Measurements from ENCODE around the gene TMC1.

TMC1 gene

DNA sequence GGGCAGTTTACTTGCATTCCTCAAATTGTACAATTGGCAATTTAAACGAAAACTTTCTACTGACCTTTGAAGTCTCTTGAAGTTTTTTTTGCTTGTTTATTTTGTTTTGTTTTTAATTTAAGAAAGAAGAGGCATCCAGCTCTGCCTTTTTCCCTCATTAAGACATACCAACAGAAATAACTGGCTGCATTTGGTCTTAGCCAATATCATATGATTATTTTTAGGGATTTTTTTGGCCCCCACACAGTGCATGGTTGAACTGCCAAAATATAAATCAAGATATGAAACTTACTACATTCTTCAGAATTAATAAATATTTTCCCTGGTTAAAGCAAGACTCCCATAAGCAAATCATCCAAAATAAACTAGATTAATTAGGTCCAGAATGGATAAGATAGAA is 352.0 kb downstream of the TMC1 start (continued):
- TF ChIP-seq, protein P1, sequence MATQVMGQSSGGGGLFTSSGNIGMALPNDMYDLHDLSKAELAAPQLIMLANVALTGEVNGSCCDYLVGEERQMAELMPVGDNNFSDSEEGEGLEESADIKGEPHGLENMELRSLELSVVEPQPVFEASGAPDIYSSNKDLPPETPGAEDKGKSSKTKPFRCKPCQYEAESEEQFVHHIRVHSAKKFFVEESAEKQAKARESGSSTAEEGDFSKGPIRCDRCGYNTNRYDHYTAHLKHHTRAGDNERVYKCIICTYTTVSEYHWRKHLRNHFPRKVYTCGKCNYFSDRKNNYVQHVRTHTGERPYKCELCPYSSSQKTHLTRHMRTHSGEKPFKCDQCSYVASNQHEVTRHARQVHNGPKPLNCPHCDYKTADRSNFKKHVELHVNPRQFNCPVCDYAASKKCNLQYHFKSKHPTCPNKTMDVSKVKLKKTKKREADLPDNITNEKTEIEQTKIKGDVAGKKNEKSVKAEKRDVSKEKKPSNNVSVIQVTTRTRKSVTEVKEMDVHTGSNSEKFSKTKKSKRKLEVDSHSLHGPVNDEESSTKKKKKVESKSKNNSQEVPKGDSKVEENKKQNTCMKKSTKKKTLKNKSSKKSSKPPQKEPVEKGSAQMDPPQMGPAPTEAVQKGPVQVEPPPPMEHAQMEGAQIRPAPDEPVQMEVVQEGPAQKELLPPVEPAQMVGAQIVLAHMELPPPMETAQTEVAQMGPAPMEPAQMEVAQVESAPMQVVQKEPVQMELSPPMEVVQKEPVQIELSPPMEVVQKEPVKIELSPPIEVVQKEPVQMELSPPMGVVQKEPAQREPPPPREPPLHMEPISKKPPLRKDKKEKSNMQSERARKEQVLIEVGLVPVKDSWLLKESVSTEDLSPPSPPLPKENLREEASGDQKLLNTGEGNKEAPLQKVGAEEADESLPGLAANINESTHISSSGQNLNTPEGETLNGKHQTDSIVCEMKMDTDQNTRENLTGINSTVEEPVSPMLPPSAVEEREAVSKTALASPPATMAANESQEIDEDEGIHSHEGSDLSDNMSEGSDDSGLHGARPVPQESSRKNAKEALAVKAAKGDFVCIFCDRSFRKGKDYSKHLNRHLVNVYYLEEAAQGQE (tag by site-specific recombination; IDR thresholded peaks at IDR 0.05): no peak
- no peak for TF ChIP-seq GLIS2 (tag by site-specific recombination; IDR thresholded peaks at IDR 0.05)

DNA sequence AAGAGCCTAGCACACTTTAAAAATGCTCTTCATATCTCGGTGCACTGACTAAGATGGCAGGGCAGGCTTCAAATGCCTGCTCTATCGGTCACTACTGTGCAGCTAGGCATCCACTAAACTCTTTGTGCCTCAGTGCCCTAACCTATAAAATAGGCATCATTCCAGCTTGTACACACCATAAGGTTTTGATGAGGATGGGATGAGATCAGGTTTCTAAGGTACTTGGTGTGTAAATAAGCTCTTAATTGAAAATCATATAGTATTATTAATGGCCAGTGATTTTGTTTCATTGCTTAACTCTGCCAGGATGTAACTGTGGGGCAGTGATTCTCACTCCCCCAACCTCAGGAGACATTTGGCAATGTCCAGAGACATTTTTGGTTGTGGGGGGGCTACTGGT is 352.9 kb downstream of the TMC1 start:
- TF ChIP-seq, protein P2, sequence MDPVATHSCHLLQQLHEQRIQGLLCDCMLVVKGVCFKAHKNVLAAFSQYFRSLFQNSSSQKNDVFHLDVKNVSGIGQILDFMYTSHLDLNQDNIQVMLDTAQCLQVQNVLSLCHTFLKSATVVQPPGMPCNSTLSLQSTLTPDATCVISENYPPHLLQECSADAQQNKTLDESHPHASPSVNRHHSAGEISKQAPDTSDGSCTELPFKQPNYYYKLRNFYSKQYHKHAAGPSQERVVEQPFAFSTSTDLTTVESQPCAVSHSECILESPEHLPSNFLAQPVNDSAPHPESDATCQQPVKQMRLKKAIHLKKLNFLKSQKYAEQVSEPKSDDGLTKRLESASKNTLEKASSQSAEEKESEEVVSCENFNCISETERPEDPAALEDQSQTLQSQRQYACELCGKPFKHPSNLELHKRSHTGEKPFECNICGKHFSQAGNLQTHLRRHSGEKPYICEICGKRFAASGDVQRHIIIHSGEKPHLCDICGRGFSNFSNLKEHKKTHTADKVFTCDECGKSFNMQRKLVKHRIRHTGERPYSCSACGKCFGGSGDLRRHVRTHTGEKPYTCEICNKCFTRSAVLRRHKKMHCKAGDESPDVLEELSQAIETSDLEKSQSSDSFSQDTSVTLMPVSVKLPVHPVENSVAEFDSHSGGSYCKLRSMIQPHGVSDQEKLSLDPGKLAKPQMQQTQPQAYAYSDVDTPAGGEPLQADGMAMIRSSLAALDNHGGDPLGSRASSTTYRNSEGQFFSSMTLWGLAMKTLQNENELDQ (tag by site-specific recombination; IDR thresholded peaks at IDR 0.05; ENCODE audit: low read depth): no peak
- no peak for TF ChIP-seq ZNF76 (tag by site-specific recombination; IDR thresholded peaks at IDR 0.05; ENCODE audit: borderline replicate concordance, low read depth)
- no peak for TF ChIP-seq ZNF473 (tag by site-specific recombination; IDR thresholded peaks at IDR 0.05)
- TF ChIP-seq ZNF302 (tag by site-specific recombination; IDR thresholded peaks at IDR 0.05; ENCODE audit: low read depth): no peak
- TF ChIP-seq, protein P3, sequence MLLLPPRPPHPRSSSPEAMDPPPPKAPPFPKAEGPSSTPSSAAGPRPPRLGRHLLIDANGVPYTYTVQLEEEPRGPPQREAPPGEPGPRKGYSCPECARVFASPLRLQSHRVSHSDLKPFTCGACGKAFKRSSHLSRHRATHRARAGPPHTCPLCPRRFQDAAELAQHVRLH (tag by site-specific recombination; IDR thresholded peaks at IDR 0.05): no peak
- no peak for TF ChIP-seq ZNF830 (tag by site-specific recombination; IDR thresholded peaks at IDR 0.05; ENCODE audit: low read depth)
- TF ChIP-seq, protein P4, sequence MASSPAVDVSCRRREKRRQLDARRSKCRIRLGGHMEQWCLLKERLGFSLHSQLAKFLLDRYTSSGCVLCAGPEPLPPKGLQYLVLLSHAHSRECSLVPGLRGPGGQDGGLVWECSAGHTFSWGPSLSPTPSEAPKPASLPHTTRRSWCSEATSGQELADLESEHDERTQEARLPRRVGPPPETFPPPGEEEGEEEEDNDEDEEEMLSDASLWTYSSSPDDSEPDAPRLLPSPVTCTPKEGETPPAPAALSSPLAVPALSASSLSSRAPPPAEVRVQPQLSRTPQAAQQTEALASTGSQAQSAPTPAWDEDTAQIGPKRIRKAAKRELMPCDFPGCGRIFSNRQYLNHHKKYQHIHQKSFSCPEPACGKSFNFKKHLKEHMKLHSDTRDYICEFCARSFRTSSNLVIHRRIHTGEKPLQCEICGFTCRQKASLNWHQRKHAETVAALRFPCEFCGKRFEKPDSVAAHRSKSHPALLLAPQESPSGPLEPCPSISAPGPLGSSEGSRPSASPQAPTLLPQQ (tag by site-specific recombination; IDR thresholded peaks at IDR 0.05): no peak
- TF ChIP-seq ZNF214 (tag by site-specific recombination; IDR thresholded peaks at IDR 0.05; ENCODE audit: borderline replicate concordance): no peak
- no peak for TF ChIP-seq ZNF292 (tag by site-specific recombination; IDR thresholded peaks at IDR 0.05; ENCODE audit: borderline replicate concordance, low read depth)
- H3K4me3 ChIP-seq (ENCODE audit: low read depth, low read length): no peak overlapping the region
- CTCF ChIA-PET: interaction anchor here (0.6 to 3.9 kb wide), 2 partner anchors 148 to 493 kb away, joined by 3 to 38 read pairs; no protein-coding TSS in a partner anchor
- POLR2A ChIA-PET: no interaction called here
- no peaks in the 10 kb centered on the region for H3K9me3 ChIP-seq (ENCODE audit: control insufficient read depth, insufficient read depth, low read depth, low read length)
- no peaks in the 10 kb centered on the region for H3K36me3 ChIP-seq (ENCODE audit: control insufficient read depth in 2 of 2, insufficient read depth in 1 of 2, low read length in 2 of 2)
- H3K27ac ChIP-seq (ENCODE audit: extremely low read depth, low read depth, low read length): no peak overlapping the region
- H3K4me1 ChIP-seq (ENCODE audit: control insufficient read depth, insufficient read depth, low read length): no peaks in the 10 kb centered on the region

DNA sequence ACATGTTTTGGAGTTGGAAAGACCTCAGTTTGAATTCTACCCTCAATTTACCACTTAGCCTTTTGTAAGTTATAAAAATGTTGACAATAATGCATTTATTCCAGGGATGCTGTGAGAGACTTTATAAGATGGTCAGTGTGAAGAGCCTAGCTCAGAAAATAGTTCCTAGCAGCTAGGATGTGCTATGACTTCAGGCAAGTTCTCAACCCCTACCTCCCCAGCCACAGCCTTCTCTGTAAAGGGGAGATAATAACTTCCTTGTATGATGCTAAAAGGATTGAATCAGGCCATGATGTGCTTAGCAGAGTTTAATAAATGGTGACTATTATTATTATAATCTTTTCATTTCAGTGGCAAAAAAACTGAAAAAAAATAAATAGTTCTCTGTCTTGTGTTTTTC is 353.8 kb downstream of the TMC1 start:
- Histone ChIP-seq H3K9me3 (ENCODE audit: control insufficient read depth, insufficient read depth, low read depth, low read length) (no peaks in the 10 kb centered on the region), H3K27ac (ENCODE audit: extremely low read depth, low read depth, low read length) (no peak overlapping the region), H3K4me3 (ENCODE audit: low read depth, low read length) (no peak overlapping the region), H3K4me1 (ENCODE audit: control insufficient read depth, insufficient read depth, low read length) (no peaks in the 10 kb centered on the region), H3K36me3 (ENCODE audit: control insufficient read depth in 2 of 2, insufficient read depth in 1 of 2, low read length in 2 of 2) (no peaks in the 10 kb centered on the region)
- CTCF ChIA-PET: interaction anchor here (0.7 kb wide), 1 partner anchor 38 kb away, joined by 3 read pairs; no protein-coding TSS in a partner anchor
- POLR2A ChIA-PET: no interaction called here
- TF ChIP-seq, protein P5, sequence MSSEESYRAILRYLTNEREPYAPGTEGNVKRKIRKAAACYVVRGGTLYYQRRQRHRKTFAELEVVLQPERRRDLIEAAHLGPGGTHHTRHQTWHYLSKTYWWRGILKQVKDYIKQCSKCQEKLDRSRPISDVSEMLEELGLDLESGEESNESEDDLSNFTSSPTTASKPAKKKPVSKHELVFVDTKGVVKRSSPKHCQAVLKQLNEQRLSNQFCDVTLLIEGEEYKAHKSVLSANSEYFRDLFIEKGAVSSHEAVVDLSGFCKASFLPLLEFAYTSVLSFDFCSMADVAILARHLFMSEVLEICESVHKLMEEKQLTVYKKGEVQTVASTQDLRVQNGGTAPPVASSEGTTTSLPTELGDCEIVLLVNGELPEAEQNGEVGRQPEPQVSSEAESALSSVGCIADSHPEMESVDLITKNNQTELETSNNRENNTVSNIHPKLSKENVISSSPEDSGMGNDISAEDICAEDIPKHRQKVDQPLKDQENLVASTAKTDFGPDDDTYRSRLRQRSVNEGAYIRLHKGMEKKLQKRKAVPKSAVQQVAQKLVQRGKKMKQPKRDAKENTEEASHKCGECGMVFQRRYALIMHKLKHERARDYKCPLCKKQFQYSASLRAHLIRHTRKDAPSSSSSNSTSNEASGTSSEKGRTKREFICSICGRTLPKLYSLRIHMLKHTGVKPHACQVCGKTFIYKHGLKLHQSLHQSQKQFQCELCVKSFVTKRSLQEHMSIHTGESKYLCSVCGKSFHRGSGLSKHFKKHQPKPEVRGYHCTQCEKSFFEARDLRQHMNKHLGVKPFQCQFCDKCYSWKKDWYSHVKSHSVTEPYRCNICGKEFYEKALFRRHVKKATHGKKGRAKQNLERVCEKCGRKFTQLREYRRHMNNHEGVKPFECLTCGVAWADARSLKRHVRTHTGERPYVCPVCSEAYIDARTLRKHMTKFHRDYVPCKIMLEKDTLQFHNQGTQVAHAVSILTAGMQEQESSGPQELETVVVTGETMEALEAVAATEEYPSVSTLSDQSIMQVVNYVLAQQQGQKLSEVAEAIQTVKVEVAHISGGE (tag by site-specific recombination; conservative IDR thresholded peaks at IDR 0.05; ENCODE audit: low read depth): no peak
- no peak for TF ChIP-seq ZNF211 (tag by site-specific recombination; IDR thresholded peaks at IDR 0.05; ENCODE audit: low read depth)
- TF ChIP-seq ZSCAN23 (tag by site-specific recombination; IDR thresholded peaks at IDR 0.05): no peak
- no peak for TF ChIP-seq ZNF292 (tag by site-specific recombination; IDR thresholded peaks at IDR 0.05; ENCODE audit: borderline replicate concordance, low read depth)
- TF ChIP-seq ZNF366 (tag by site-specific recombination; conservative IDR thresholded peaks at IDR 0.05): no peak
- no peak for TF ChIP-seq ZNF664 (tag by site-specific recombination; IDR thresholded peaks at IDR 0.05)
- no peak for TF ChIP-seq TRIM28 (IDR thresholded peaks at IDR 0.05; ENCODE audit: borderline replicate concordance, low read length)
- TF ChIP-seq KLF10 (tag by site-specific recombination; IDR thresholded peaks at IDR 0.05): no peak
- TF ChIP-seq ZNF214 (tag by site-specific recombination; IDR thresholded peaks at IDR 0.05; ENCODE audit: borderline replicate concordance): no peak
- TF ChIP-seq ZNF660 (tag by site-specific recombination; IDR thresholded peaks at IDR 0.05): no peak
- TF ChIP-seq TCF7L2 (IDR thresholded peaks at IDR 0.05; ENCODE audit: borderline replicate concordance, low read depth, low read length): no peak
- no peak for TF ChIP-seq ZNF707 (tag by site-specific recombination; IDR thresholded peaks at IDR 0.05)
- no peak for TF ChIP-seq ZNF391 (tag by site-specific recombination; IDR thresholded peaks at IDR 0.05; ENCODE audit: borderline replicate concordance, low read depth)
- no peak for TF ChIP-seq ZNF416 (tag by site-specific recombination; IDR thresholded peaks at IDR 0.05)
